ENCODE results near the gene SPATA31C1.

SPATA31C1 gene

GRCh38 chr9:87963770-87964169, 46.0 kb downstream of the SPATA31C1 start:
- no peaks in the 10 kb centered on the region for H3K36me3 ChIP-seq (ENCODE audit: control insufficient read depth, insufficient read depth, low read length)
- WGBS (ENCODE audit: insufficient coverage, insufficient read length): no CpG with 5 or more reads among the region's 6 CpGs
- DNase-seq (ENCODE audit: low read depth, low spot score): no peak
- no peak overlapping the region for H3K4me3 ChIP-seq (ENCODE audit: low read length)
- H3K27ac ChIP-seq (ENCODE audit: low read length): no peak overlapping the region
- H3K9me3 ChIP-seq (ENCODE audit: control insufficient read depth, insufficient read depth, low read length): no peaks in the 10 kb centered on the region
- H3K4me1 ChIP-seq (ENCODE audit: control insufficient read depth, insufficient read depth, low read length): no peaks in the 10 kb centered on the region
- H3K27me3 ChIP-seq (ENCODE audit: control insufficient read depth, insufficient read depth, low read length): no peaks in the 10 kb centered on the region

GRCh38 chr9:87964826-87965225, 47.1 kb downstream of the SPATA31C1 start:
- H3K9me3 ChIP-seq (ENCODE audit: control insufficient read depth, insufficient read depth, low read length): no peaks in the 10 kb centered on the region
- no peak overlapping the region for H3K27ac ChIP-seq (ENCODE audit: low read length)
- no CpG with 5 or more reads among the region's 4 CpGs for WGBS (ENCODE audit: insufficient coverage, insufficient read length)
- H3K4me1 ChIP-seq (ENCODE audit: control insufficient read depth, insufficient read depth, low read length): no peaks in the 10 kb centered on the region
- no peaks in the 10 kb centered on the region for H3K36me3 ChIP-seq (ENCODE audit: control insufficient read depth, insufficient read depth, low read length)
- DNase-seq (ENCODE audit: low read depth, low spot score): no peak
- no peaks in the 10 kb centered on the region for H3K27me3 ChIP-seq (ENCODE audit: control insufficient read depth, insufficient read depth, low read length)
- no peak overlapping the region for H3K4me3 ChIP-seq (ENCODE audit: low read length)

- WGBS (ENCODE audit: insufficient coverage, insufficient read length): no CpG with 5 or more reads among the region's 6 CpGs
- no peaks in the 10 kb centered on the region for H3K27me3 ChIP-seq (ENCODE audit: control insufficient read depth, insufficient read depth, low read length)
- H3K4me1 ChIP-seq (ENCODE audit: control insufficient read depth, insufficient read depth, low read length): no peaks in the 10 kb centered on the region
- H3K27ac ChIP-seq (ENCODE audit: low read length): no peak overlapping the region
- no peaks in the 10 kb centered on the region for H3K9me3 ChIP-seq (ENCODE audit: control insufficient read depth, insufficient read depth, low read length)
- DNase-seq (ENCODE audit: low read depth, low spot score): no peak
- no peaks in the 10 kb centered on the region for H3K36me3 ChIP-seq (ENCODE audit: control insufficient read depth, insufficient read depth, low read length)
- H3K4me3 ChIP-seq (ENCODE audit: low read length): no peak overlapping the region
These were observed 50.4 kb downstream of the SPATA31C1 start for GRCh38 chr9:87968155-87968554.

- Histone ChIP-seq H3K27ac (ENCODE audit: low read length) (no peak overlapping the region), H3K4me3 (ENCODE audit: low read length) (no peak overlapping the region), H3K36me3 (ENCODE audit: control insufficient read depth, insufficient read depth, low read length) (no peaks in the 10 kb centered on the region), H3K9me3 (ENCODE audit: control insufficient read depth, insufficient read depth, low read length) (no peaks in the 10 kb centered on the region), H3K4me1 (ENCODE audit: control insufficient read depth, insufficient read depth, low read length) (no peaks in the 10 kb centered on the region), H3K27me3 (ENCODE audit: control insufficient read depth, insufficient read depth, low read length) (no peaks in the 10 kb centered on the region)
- no peak for DNase-seq (ENCODE audit: low read depth, low spot score)
- no CpG with 5 or more reads among the region's 10 CpGs for WGBS (ENCODE audit: insufficient coverage, insufficient read length)
These were observed 52.8 kb downstream of the SPATA31C1 start for GRCh38 chr9:87970602-87971001.

- WGBS (ENCODE audit: insufficient coverage, insufficient read length): no CpG with 5 or more reads among the region's 5 CpGs
- H3K4me1 ChIP-seq (ENCODE audit: control insufficient read depth, insufficient read depth, low read length): no peaks in the 10 kb centered on the region
- no peak overlapping the region for H3K4me3 ChIP-seq (ENCODE audit: low read length)
- H3K9me3 ChIP-seq (ENCODE audit: control insufficient read depth, insufficient read depth, low read length): no peaks in the 10 kb centered on the region
- no peak overlapping the region for H3K27ac ChIP-seq (ENCODE audit: low read length)
- no peaks in the 10 kb centered on the region for H3K36me3 ChIP-seq (ENCODE audit: control insufficient read depth, insufficient read depth, low read length)
- DNase-seq (ENCODE audit: low read depth, low spot score): no peak
- no peaks in the 10 kb centered on the region for H3K27me3 ChIP-seq (ENCODE audit: control insufficient read depth, insufficient read depth, low read length)
These were observed 55.4 kb downstream of the SPATA31C1 start for GRCh38 chr9:87973122-87973521.

Data from iPS DF 6.9 (cell line).